Endothelial cell of umbilical vein (primary cell): Measurements from ENCODE around the gene AHRR. TPM values are rescaled to one million over a fixed set of nuclear protein-coding genes. Genes with fewer than 3 reads are reported as not detected.
"Not testable (repeated sequence)": the region's sequence is repeated elsewhere in the genome, so short reads cannot be mapped to it uniquely, and the experiment has no call there.

Experiments used
- BruUV-seq: library from RNA; stranded (reverse); fragments of 400-500 nt; replicated peaks from 2 replicates; lab custom pipeline; 2021; lab: Mats Ljungman, UMichigan
- CTCF ChIA-PET: fragments of 300-600, 350-600 bp; sonication (Branson Sonifier 250); formaldehyde crosslinking; loops from one replicate; lab custom pipeline; 2021; ENCODE audit warnings: antibody characterized with exemption, inconsistent platforms; lab: Charles Lee
- POLR2A ChIA-PET: fragments of 300-600, 350-600 bp; sonication (Branson Sonifier 250); formaldehyde crosslinking; loops from one replicate; lab custom pipeline; 2021; ENCODE audit warnings: antibody characterized with exemption, inconsistent platforms; lab: Charles Lee
- DNase-seq: peaks from one replicate; pipeline ENCODE4 v3.0.0-alpha.2; 2011; ENCODE audit warnings: low read depth, low spot score
- FAIRE-seq: peaks from 2 replicates; lab custom pipeline; 2011; peaks lifted over from hg19 to GRCh38; lab: Jason Lieb, UNC
- H2AFZ ChIP-seq: 2 replicates; pipeline ENCODE4 v1.6.0; 2012; ENCODE audit warnings: low read depth, low read length, control low read depth, inconsistent platforms
- H3K27ac ChIP-seq: 2 replicates; pipeline ENCODE4 v1.5.1; 2011; ENCODE audit warnings: low read depth, mild to moderate bottlenecking, control low read depth, low read length, moderate library complexity; ENCODE audit not compliant: insufficient read depth
- H3K27me3 ChIP-seq, 2 experiments: 2 replicates each; pipeline versions ENCODE4 v1.6.0 to v1.6.1; 2011; ENCODE audit warnings: low read length in 2 of 2, mixed read lengths in 1 of 2; ENCODE audit not compliant: control insufficient read depth in 2 of 2, insufficient read depth in 2 of 2
- H3K36me3 ChIP-seq, 2 experiments: 2 replicates in 1 of 2; 3 replicates in 1 of 2; pipeline ENCODE4 v1.5.1; 2011; ENCODE audit warnings: low read length in 2 of 2, mild to moderate bottlenecking in 1 of 2, moderate library complexity in 1 of 2; ENCODE audit not compliant: control insufficient read depth in 2 of 2, insufficient read depth in 2 of 2; ENCODE audit errors: extremely low read depth in 1 of 2
- H3K4me1 ChIP-seq: 3 replicates; pipeline ENCODE4 v1.5.1; 2011; ENCODE audit warnings: mild to moderate bottlenecking, low read length; ENCODE audit not compliant: control insufficient read depth, insufficient read depth; ENCODE audit errors: extremely low read depth
- H3K4me2 ChIP-seq: 2 replicates; pipeline ENCODE4 v1.6.1; 2011; ENCODE audit warnings: low read length, control low read depth, mixed read lengths; ENCODE audit not compliant: insufficient read depth
- H3K4me3 ChIP-seq, 3 experiments: fragments of 200-600 bp in 1 of 3; sonication (generic), shearing (Covaris generic) in 1 of 3; replicated peaks in 1 of 3; 2 replicates each; pipeline ENCODE4 v1.5.1; 2011 to 2016; ENCODE audit warnings: control low read depth in 3 of 3, low read length in 3 of 3, mild to moderate bottlenecking in 2 of 3, inconsistent platforms in 1 of 3, low read depth in 1 of 3, moderate library complexity in 1 of 3; ENCODE audit not compliant: insufficient read depth in 1 of 3
- H3K79me2 ChIP-seq: 2 replicates; pipeline ENCODE4 v1.6.0; 2012; ENCODE audit warnings: low read length, inconsistent platforms; ENCODE audit not compliant: control insufficient read depth, insufficient read depth
- H3K9ac ChIP-seq: replicated peaks from 2 replicates; pipeline ENCODE3; 2011; ENCODE audit warnings: low read length, control low read depth; ENCODE audit not compliant: insufficient read depth; ENCODE audit errors: extremely low read depth
- H3K9me1 ChIP-seq: replicated peaks from 3 replicates; pipeline ENCODE4 v1.6.0; 2011; ENCODE audit warnings: mild to moderate bottlenecking, low read length; ENCODE audit not compliant: control insufficient read depth, insufficient read depth; ENCODE audit errors: extremely low read depth
- H3K9me3 ChIP-seq: replicated peaks from 2 replicates; pipeline ENCODE4 v1.5.1; 2012; ENCODE audit warnings: low read length, inconsistent platforms; ENCODE audit not compliant: control insufficient read depth, insufficient read depth
- H4K20me1 ChIP-seq: replicated peaks from 2 replicates; pipeline ENCODE3; 2011; ENCODE audit warnings: mild to moderate bottlenecking, low read length; ENCODE audit not compliant: control insufficient read depth, insufficient read depth; ENCODE audit errors: extremely low read depth
- CTCF ChIP-seq, 2 donors: IDR thresholded peaks; 1 replicate in 1 of 2; 2 replicates in 1 of 2; pipeline ENCODE4 v1.5.1; 2011; ENCODE audit warnings: low read length in 2 of 2, mild to moderate bottlenecking in 2 of 2, moderate library complexity in 2 of 2, control low read depth in 1 of 2, inconsistent platforms in 1 of 2, low read depth in 1 of 2; ENCODE audit not compliant: insufficient read depth in 1 of 2; ENCODE audit errors: extremely low read depth in 1 of 2
- EZH2 ChIP-seq: IDR thresholded peaks from 2 replicates; pipeline ENCODE4 v1.6.1; 2012; ENCODE audit warnings: borderline replicate concordance, low read depth, mild to moderate bottlenecking, moderate library complexity, low read length, inconsistent platforms; ENCODE audit not compliant: severe bottlenecking
- FOS ChIP-seq: IDR thresholded peaks from 2 replicates; pipeline ENCODE4 v1.6.1; 2011; ENCODE audit warnings: mild to moderate bottlenecking, low read length, moderate library complexity, borderline replicate concordance; ENCODE audit not compliant: insufficient read depth
- GATA2 ChIP-seq: IDR thresholded peaks from 2 replicates; pipeline ENCODE4 v1.7.0; 2011; ENCODE audit warnings: low read depth, mild to moderate bottlenecking, moderate library complexity, mixed read lengths, low read length; ENCODE audit not compliant: insufficient read length, insufficient read depth
- JUN ChIP-seq: IDR thresholded peaks from 2 replicates; pipeline ENCODE4 v1.6.1; 2011; ENCODE audit warnings: borderline replicate concordance, low read depth; ENCODE audit not compliant: insufficient read length, insufficient read depth
- MAX ChIP-seq: IDR thresholded peaks from 2 replicates; pipeline ENCODE4 v1.6.1; 2011; ENCODE audit not compliant: insufficient read depth, insufficient read length
- MYC ChIP-seq: IDR thresholded peaks from one replicate; pipeline ENCODE4 v1.6.1; 2011; ENCODE audit warnings: mild to moderate bottlenecking, low read depth, low read length
- POLR2A ChIP-seq: IDR thresholded peaks from 2 replicates; pipeline ENCODE4 v1.6.1; 2012; ENCODE audit warnings: low read depth, mild to moderate bottlenecking, control low read depth, low read length
- POLR2AphosphoS5 ChIP-seq: IDR thresholded peaks from 2 replicates; pipeline ENCODE4 v1.6.1; 2012; ENCODE audit warnings: low read depth, mild to moderate bottlenecking, control low read depth, low read length, moderate library complexity; ENCODE audit not compliant: insufficient read depth
- dilution Hi-C: fragments of 300-500 bp; cut with MboI; formaldehyde crosslinking; loops from one replicate; pipeline ENCODE4 v1.15.0; 2019; ENCODE audit warnings: low sequenced_read_pairs; ENCODE audit not compliant: extremely low pct_ligation_motif_present
- intact Hi-C: fragments of 100-400 bp; cut with micrococcal nuclease; formaldehyde crosslinking; loops from one replicate; pipeline ENCODE4 v1.10.0; 2022
- polyA plus RNA-seq, 4 experiments: library from polyadenylated mRNA; depleted of rRNA in 3 of 4; stranded (reverse) in 3 of 4; unstranded in 1 of 4; fragments of >200 nt; gene quantifications; 2 replicates each; pipeline versions ENCODE4 v1.2.1 to v1.2.3, GENCODE V29; 2011 to 2012; ENCODE audit warnings: missing spikeins in 1 of 4
- total RNA-seq: library from RNA; stranded (reverse); gene quantifications from 2 replicates; pipeline ENCODE4 v1.2.3, GENCODE V29; 2021

Gene AHRR
- total and polyA plus RNA-seq, 2 donors (not counting 3 experiments of a cell fraction or from before 2014, with no cell fraction given) = 3.1 to 7.3 TPM

- H3K79me2 ChIP-seq = peaks cover 13% of the 10 kb centered on the region
- peaks cover 0 to 16% of the 10 kb centered on the region in 2 experiments for H3K36me3 ChIP-seq
- H3K9ac ChIP-seq = no peak overlapping the region
- no peaks in the 10 kb centered on the region for H3K4me1 ChIP-seq
- intact Hi-C loops = no loop called here
- no TSS peak for BruUV-seq
- H2AFZ ChIP-seq = no peak overlapping the region
- FAIRE-seq (no peak), DNase-seq (no peak)
- H3K27ac ChIP-seq = no peak overlapping the region
- no peaks in the 10 kb centered on the region for H3K27me3 ChIP-seq
- H3K4me3 ChIP-seq = no peak overlapping the region
- dilution Hi-C loops = no loop called here
- TF ChIP-seq JUN = no peak
- no peak for TF ChIP-seq POLR2A
- TF ChIP-seq MAX = no peak
- no peak for TF ChIP-seq FOS
- TF ChIP-seq MYC = no peak
- TF ChIP-seq POLR2AphosphoS5 = no peak
- TF ChIP-seq CTCF (IDR thresholded peaks at IDR 0.05; ENCODE audit: extremely low read depth in 1 of 2, insufficient read depth in 1 of 2, low read depth in 1 of 2, low read length in 2 of 2) = no peak
- no peak for TF ChIP-seq GATA2
- no peak for TF ChIP-seq EZH2
- no peaks in the 10 kb centered on the region for H4K20me1 ChIP-seq
- H3K9me3 ChIP-seq = no peaks in the 10 kb centered on the region
- ChIA-PET CTCF (no interaction called here), POLR2A (no interaction called here)
- no peaks in the 10 kb centered on the region for H3K9me1 ChIP-seq
- no peak overlapping the region for H3K4me2 ChIP-seq
Measured at GRCh38 chr5:302966-303365, 18.5 kb upstream of the AHRR start.

GRCh38 chr5:303741-304140 lies 17.8 kb upstream of the AHRR start:
- H3K9me3 ChIP-seq, H3K27ac ChIP-seq, H3K4me1 ChIP-seq, intact Hi-C loops, H3K9ac ChIP-seq, H2AFZ ChIP-seq, H3K9me1 ChIP-seq, CTCF ChIA-PET, POLR2A ChIA-PET, FAIRE-seq, H3K4me3 ChIP-seq, BruUV-seq, H3K4me2 ChIP-seq, dilution Hi-C loops, H4K20me1 ChIP-seq, H3K27me3 ChIP-seq, DNase-seq: not testable (repeated sequence)
- Histone ChIP-seq H3K36me3 (peaks cover 0 to 18% of the 10 kb centered on the region in 2 experiments), H3K79me2 (peaks cover 15% of the 10 kb centered on the region)
